Measurements from ENCODE around the gene RIOX2. TPM values are rescaled to one million over a fixed set of nuclear protein-coding genes. Genes with fewer than 3 reads are reported as not detected.

RIOX2 gene
- polyA plus RNA-seq, 1 donor: 24.6 TPM

GRCh38 chr3:97940034-97940433, 32.2 kb downstream of the RIOX2 start:
- H3K36me3 ChIP-seq (ENCODE audit: control insufficient read depth, insufficient read depth, low read length): peaks cover 31% of the 10 kb centered on the region
- WGBS (ENCODE audit: insufficient coverage, low lambda C conversion rate): no CpG with 5 or more reads among the region's 1 CpG

DNA sequence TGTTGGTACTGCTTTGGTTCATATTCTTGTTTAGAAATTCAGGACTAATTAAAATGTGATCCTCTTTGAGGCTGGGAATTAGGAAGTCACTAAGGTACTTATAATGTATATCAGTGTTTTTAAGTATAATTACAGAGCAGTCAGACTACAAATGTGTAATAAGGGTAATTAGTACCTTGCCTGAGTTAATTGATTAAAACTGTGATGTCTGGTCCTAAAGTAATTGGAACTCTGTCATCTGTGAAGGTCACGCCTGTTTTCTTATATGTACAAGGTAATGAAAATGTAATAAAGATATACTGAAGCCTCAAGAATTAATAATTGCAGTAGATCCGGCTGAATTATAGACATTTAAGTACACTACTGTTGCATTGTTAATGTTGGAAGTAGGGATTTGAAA, 32.8 kb downstream of the RIOX2 start:
- no peak overlapping the region for H3K27ac ChIP-seq (ENCODE audit: low read length)
- WGBS (ENCODE audit: insufficient coverage, low lambda C conversion rate): 100% methylated on average over 1 of the region's 2 CpGs
- no peaks in the 10 kb centered on the region for H3K4me1 ChIP-seq (ENCODE audit: control insufficient read depth, insufficient read depth, low read length)
- H3K9me3 ChIP-seq (ENCODE audit: control insufficient read depth, low read depth, low read length): no peaks in the 10 kb centered on the region
- no peak for DNase-seq
- H3K36me3 ChIP-seq (ENCODE audit: control insufficient read depth, insufficient read depth, low read length): peaks cover 28% of the 10 kb centered on the region
- H3K27me3 ChIP-seq (ENCODE audit: control insufficient read depth, insufficient read depth, low read length): no peaks in the 10 kb centered on the region
- no peak overlapping the region for H3K4me3 ChIP-seq (ENCODE audit: low read length)

More at GRCh38 chr3:97940034-97940433, 32.2 kb downstream of the RIOX2 start:
- no peaks in the 10 kb centered on the region for H3K4me1 ChIP-seq (ENCODE audit: control insufficient read depth, insufficient read depth, low read length)
- no peak overlapping the region for H3K4me3 ChIP-seq (ENCODE audit: low read length)
- no peaks in the 10 kb centered on the region for H3K9me3 ChIP-seq (ENCODE audit: control insufficient read depth, low read depth, low read length)
- H3K27me3 ChIP-seq (ENCODE audit: control insufficient read depth, insufficient read depth, low read length): no peaks in the 10 kb centered on the region
- no peak overlapping the region for H3K27ac ChIP-seq (ENCODE audit: low read length)
- peak in 1 of 2 donors; percentile 12 for DNase-seq

DNA sequence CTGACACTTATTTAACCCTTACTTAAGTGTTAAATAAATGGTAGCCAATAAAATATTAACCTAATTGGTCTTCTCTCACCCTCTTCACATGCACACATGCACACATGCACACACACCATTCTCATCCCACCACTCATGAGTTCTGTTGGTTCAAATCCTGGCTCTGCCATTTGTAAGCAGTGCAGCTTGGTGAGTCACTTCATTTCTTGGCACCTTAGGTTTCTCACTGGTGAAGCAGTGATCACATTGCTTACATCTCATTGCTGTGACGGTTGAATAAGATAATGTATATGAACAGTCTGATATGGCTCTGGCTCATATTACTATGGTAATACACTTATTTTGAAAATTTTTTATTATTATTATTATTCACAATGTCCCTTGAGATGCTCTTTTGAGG, 33.8 kb downstream of the RIOX2 start:
- H3K4me3 ChIP-seq (ENCODE audit: low read length): no peak overlapping the region
- peaks cover 31% of the 10 kb centered on the region for H3K36me3 ChIP-seq (ENCODE audit: control insufficient read depth, insufficient read depth, low read length)

GRCh38 chr3:97937205-97937604, 35.0 kb downstream of the RIOX2 start:
- H3K4me3 ChIP-seq (ENCODE audit: low read length): no peak overlapping the region
- no peaks in the 10 kb centered on the region for H3K4me1 ChIP-seq (ENCODE audit: control insufficient read depth, insufficient read depth, low read length)
- H3K9me3 ChIP-seq (ENCODE audit: control insufficient read depth, low read depth, low read length): no peaks in the 10 kb centered on the region
- H3K27ac ChIP-seq (ENCODE audit: low read length): no peak overlapping the region
- H3K36me3 ChIP-seq (ENCODE audit: control insufficient read depth, insufficient read depth, low read length): peaks cover 26% of the 10 kb centered on the region
- DNase-seq: no peak
- no peaks in the 10 kb centered on the region for H3K27me3 ChIP-seq (ENCODE audit: control insufficient read depth, insufficient read depth, low read length)
- 100% methylated on average over 2 of the region's 2 CpGs for whole genome bisulfite sequencing (ENCODE audit: insufficient coverage, low lambda C conversion rate)

More for the DNA sequence above, 33.8 kb downstream of the RIOX2 start:
- no CpG with 5 or more reads among the region's 1 CpG for WGBS (ENCODE audit: insufficient coverage, low lambda C conversion rate)
- Histone ChIP-seq H3K4me1 (ENCODE audit: control insufficient read depth, insufficient read depth, low read length) (no peaks in the 10 kb centered on the region), H3K27me3 (ENCODE audit: control insufficient read depth, insufficient read depth, low read length) (no peaks in the 10 kb centered on the region), H3K9me3 (ENCODE audit: control insufficient read depth, low read depth, low read length) (no peaks in the 10 kb centered on the region), H3K27ac (ENCODE audit: low read length) (no peak overlapping the region)
- no peak for DNase-seq

DNA sequence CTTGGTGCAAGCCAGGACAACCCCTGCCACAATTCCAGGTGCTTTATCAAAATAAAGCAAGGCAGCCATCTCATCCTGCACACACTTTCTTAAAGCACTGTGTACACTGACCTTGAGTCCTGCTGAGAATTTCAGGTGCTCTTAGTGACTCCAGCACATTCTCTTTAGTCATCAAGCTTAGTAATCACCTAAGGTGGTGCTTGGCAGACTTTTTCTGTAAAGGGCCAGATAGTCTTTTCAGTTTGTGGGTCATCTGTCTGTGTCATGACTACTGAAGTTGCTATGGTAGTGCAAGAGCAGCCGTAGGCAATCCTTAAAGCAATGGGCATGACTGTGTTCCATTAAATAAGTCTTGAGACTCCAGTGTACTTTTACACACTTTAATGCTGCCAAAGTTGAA, 36.4 kb downstream of the RIOX2 start:
- no CpG with 5 or more reads among the region's 1 CpG for WGBS (ENCODE audit: insufficient coverage, low lambda C conversion rate)
- no peak overlapping the region for H3K27ac ChIP-seq (ENCODE audit: low read length)
- H3K9me3 ChIP-seq (ENCODE audit: control insufficient read depth, low read depth, low read length): no peaks in the 10 kb centered on the region
- no peaks in the 10 kb centered on the region for H3K27me3 ChIP-seq (ENCODE audit: control insufficient read depth, insufficient read depth, low read length)
- DNase-seq: no peak
- no peak overlapping the region for H3K4me3 ChIP-seq (ENCODE audit: low read length)
- no peaks in the 10 kb centered on the region for H3K4me1 ChIP-seq (ENCODE audit: control insufficient read depth, insufficient read depth, low read length)
- peaks cover 26% of the 10 kb centered on the region for H3K36me3 ChIP-seq (ENCODE audit: control insufficient read depth, insufficient read depth, low read length)

GRCh38 chr3:97934980-97935695, 37.1 kb downstream of the RIOX2 start:
- H3K4me3 ChIP-seq (ENCODE audit: low read length): no peak overlapping the region
- 80% methylated on average over 1 of the region's 3 CpGs for WGBS (ENCODE audit: insufficient coverage, low lambda C conversion rate)

GRCh38 chr3:97932387-97932801, 39.8 kb downstream of the RIOX2 start:
- Histone ChIP-seq H3K27me3 (ENCODE audit: control insufficient read depth, insufficient read depth, low read length) (no peaks in the 10 kb centered on the region), H3K9me3 (ENCODE audit: control insufficient read depth, low read depth, low read length) (no peaks in the 10 kb centered on the region), H3K27ac (ENCODE audit: low read length) (no peak overlapping the region), H3K36me3 (ENCODE audit: control insufficient read depth, insufficient read depth, low read length) (peaks cover 26% of the 10 kb centered on the region), H3K4me1 (ENCODE audit: control insufficient read depth, insufficient read depth, low read length) (no peaks in the 10 kb centered on the region), H3K4me3 (ENCODE audit: low read length) (no peak overlapping the region)
- DNase-seq: peak in 1 of 2 donors; percentile 13
- WGBS (ENCODE audit: insufficient coverage, low lambda C conversion rate): 22% methylated on average over 1 of the region's 4 CpGs

More at GRCh38 chr3:97934980-97935695, 37.1 kb downstream of the RIOX2 start:
- H3K36me3 ChIP-seq (ENCODE audit: control insufficient read depth, insufficient read depth, low read length): peaks cover 28% of the 10 kb centered on the region
- DNase-seq: no peak
- H3K27me3 ChIP-seq (ENCODE audit: control insufficient read depth, insufficient read depth, low read length): no peaks in the 10 kb centered on the region
- no peaks in the 10 kb centered on the region for H3K4me1 ChIP-seq (ENCODE audit: control insufficient read depth, insufficient read depth, low read length)
- H3K27ac ChIP-seq (ENCODE audit: low read length): no peak overlapping the region
- no peaks in the 10 kb centered on the region for H3K9me3 ChIP-seq (ENCODE audit: control insufficient read depth, low read depth, low read length)

DNA sequence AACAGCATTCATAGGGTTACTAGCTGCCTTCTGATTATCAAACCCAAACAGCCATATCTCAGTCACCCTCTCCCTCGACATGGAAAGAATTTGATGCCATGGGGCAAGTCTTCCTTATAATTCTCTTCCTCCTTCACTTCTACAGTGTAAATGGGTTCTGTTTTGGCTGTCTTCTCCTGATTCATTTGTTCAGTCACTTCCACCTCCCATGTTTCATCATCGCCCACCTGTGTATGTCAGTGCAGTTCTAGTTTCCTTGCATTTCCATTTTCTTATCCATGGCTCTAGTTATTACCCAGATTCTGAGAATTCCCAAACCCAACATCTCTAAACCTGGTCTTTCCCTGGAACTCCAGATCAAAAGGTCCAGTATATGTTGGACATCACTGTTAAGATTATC, 41.0 kb downstream of the RIOX2 start:
- H3K9me3 ChIP-seq (ENCODE audit: control insufficient read depth, low read depth, low read length): no peaks in the 10 kb centered on the region
- no peak for DNase-seq
- H3K4me3 ChIP-seq (ENCODE audit: low read length): no peak overlapping the region
- H3K27me3 ChIP-seq (ENCODE audit: control insufficient read depth, insufficient read depth, low read length): no peaks in the 10 kb centered on the region
- WGBS (ENCODE audit: insufficient coverage, low lambda C conversion rate): no CpG with 5 or more reads among the region's 2 CpGs
- H3K4me1 ChIP-seq (ENCODE audit: control insufficient read depth, insufficient read depth, low read length): no peaks in the 10 kb centered on the region
- H3K27ac ChIP-seq (ENCODE audit: low read length): no peak overlapping the region
- H3K36me3 ChIP-seq (ENCODE audit: control insufficient read depth, insufficient read depth, low read length): peaks cover 20% of the 10 kb centered on the region

DNA sequence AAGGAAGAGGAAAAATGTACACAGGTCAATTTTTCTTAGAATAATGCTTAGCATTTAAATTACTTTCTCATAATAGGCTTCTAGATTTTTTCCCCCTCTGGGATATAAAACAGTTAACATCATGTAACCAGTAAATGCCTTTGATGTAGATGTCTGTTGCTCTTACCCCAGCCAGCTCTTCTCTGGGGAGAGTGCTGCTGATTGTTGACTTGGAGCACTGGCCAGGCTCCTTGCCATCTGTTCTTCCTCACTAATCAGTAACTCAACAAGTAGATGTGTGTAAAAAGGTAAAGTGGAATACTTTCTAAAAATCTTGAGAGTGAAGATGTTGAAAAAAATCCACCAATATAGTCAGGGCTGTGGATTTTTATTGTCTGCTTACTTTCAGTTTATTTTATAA, 42.2 kb downstream of the RIOX2 start:
- no peak for DNase-seq
- no peak overlapping the region for H3K4me3 ChIP-seq (ENCODE audit: low read length)
- no peak overlapping the region for H3K27ac ChIP-seq (ENCODE audit: low read length)
- no peaks in the 10 kb centered on the region for H3K9me3 ChIP-seq (ENCODE audit: control insufficient read depth, low read depth, low read length)
- no peaks in the 10 kb centered on the region for H3K4me1 ChIP-seq (ENCODE audit: control insufficient read depth, insufficient read depth, low read length)
- no peaks in the 10 kb centered on the region for H3K27me3 ChIP-seq (ENCODE audit: control insufficient read depth, insufficient read depth, low read length)
- H3K36me3 ChIP-seq (ENCODE audit: control insufficient read depth, insufficient read depth, low read length): peaks cover 9% of the 10 kb centered on the region

GRCh38 chr3:97928986-97929385, 43.2 kb downstream of the RIOX2 start:
- 100% methylated on average over 1 of the region's 4 CpGs for WGBS (ENCODE audit: insufficient coverage, low lambda C conversion rate)
- DNase-seq: no peak

DNA sequence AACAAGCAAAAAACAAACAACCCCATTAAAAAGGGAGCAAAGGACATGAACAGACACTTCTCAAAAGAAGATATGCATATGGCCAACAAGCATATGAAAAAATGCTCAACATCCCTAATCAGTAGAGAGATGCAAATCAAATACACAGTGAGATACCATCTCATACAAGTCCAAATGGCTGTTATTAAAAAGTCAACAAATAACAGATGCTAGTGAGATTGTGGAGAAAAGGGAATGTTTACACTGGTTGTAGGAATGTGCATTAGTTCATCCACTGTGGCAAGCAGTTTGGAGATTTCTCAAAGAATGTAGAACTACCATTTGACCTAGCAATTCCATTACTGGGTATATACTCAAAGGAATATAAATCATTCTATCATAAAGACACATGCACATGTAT, 44.5 kb downstream of the RIOX2 start:
- no peak overlapping the region for H3K27ac ChIP-seq (ENCODE audit: low read length)
- H3K4me3 ChIP-seq (ENCODE audit: low read length): no peak overlapping the region
- no peaks in the 10 kb centered on the region for H3K27me3 ChIP-seq (ENCODE audit: control insufficient read depth, insufficient read depth, low read length)
- no peaks in the 10 kb centered on the region for H3K9me3 ChIP-seq (ENCODE audit: control insufficient read depth, low read depth, low read length)
- H3K36me3 ChIP-seq (ENCODE audit: control insufficient read depth, insufficient read depth, low read length): peaks cover 7% of the 10 kb centered on the region
- DNase-seq: no peak
- H3K4me1 ChIP-seq (ENCODE audit: control insufficient read depth, insufficient read depth, low read length): no peaks in the 10 kb centered on the region

More at GRCh38 chr3:97928986-97929385, 43.2 kb downstream of the RIOX2 start:
- H3K4me3 ChIP-seq (ENCODE audit: low read length): no peak overlapping the region
- no peaks in the 10 kb centered on the region for H3K9me3 ChIP-seq (ENCODE audit: control insufficient read depth, low read depth, low read length)
- no peak overlapping the region for H3K27ac ChIP-seq (ENCODE audit: low read length)
- H3K4me1 ChIP-seq (ENCODE audit: control insufficient read depth, insufficient read depth, low read length): no peaks in the 10 kb centered on the region
- peaks cover 9% of the 10 kb centered on the region for H3K36me3 ChIP-seq (ENCODE audit: control insufficient read depth, insufficient read depth, low read length)
- no peaks in the 10 kb centered on the region for H3K27me3 ChIP-seq (ENCODE audit: control insufficient read depth, insufficient read depth, low read length)

All from large intestine (tissue), 3 donors.